Ishikawa (cell line): ENCODE data around the gene EPS15.

ENCODE experiments used
- CEBPB ChIP-seq: IDR thresholded peaks from 2 replicates; pipeline ENCODE4 v1.6.1; 2012
- CREB1 ChIP-seq: IDR thresholded peaks from 2 replicates; pipeline ENCODE4 v1.6.1; 2012; ENCODE audit warnings: low read depth
- EGR1 ChIP-seq: IDR thresholded peaks from 2 replicates; pipeline ENCODE4 v1.6.1; 2012
- EP300 ChIP-seq: IDR thresholded peaks from 2 replicates; pipeline ENCODE4 v1.6.1; 2012; ENCODE audit warnings: borderline replicate concordance
- FOXM1 ChIP-seq: IDR thresholded peaks from 2 replicates; pipeline ENCODE4 v1.6.1; 2012; ENCODE audit warnings: low read depth, borderline replicate concordance
- NFIC ChIP-seq: IDR thresholded peaks from 2 replicates; pipeline ENCODE4 v1.6.1; 2012
- RAD21 ChIP-seq: IDR thresholded peaks from 2 replicates; pipeline ENCODE4 v1.6.1; 2012; ENCODE audit warnings: low read depth
- TAF1 ChIP-seq: IDR thresholded peaks from 2 replicates; pipeline ENCODE4 v1.6.1; 2012; ENCODE audit warnings: low read depth, mild to moderate bottlenecking
- TCF12 ChIP-seq: IDR thresholded peaks from 2 replicates; pipeline ENCODE4 v1.6.1; 2012; ENCODE audit warnings: low read depth
- TEAD4 ChIP-seq: IDR thresholded peaks from 2 replicates; pipeline ENCODE4 v1.6.1; 2012
- YY1 ChIP-seq: IDR thresholded peaks from 2 replicates; pipeline ENCODE4 v1.6.1; 2012; ENCODE audit warnings: low read depth
- ZBTB7A ChIP-seq: IDR thresholded peaks from 2 replicates; pipeline ENCODE4 v1.6.1; 2012; ENCODE audit warnings: low read depth
- TF ChIP-seq, protein P1 (sequence below): IDR thresholded peaks from 2 replicates; pipeline ENCODE4 v1.6.1; 2012; ENCODE audit warnings: low read depth, mild to moderate bottlenecking
- TF ChIP-seq, protein P2 (sequence below): IDR thresholded peaks from 2 replicates; pipeline ENCODE4 v1.6.1; 2012
- TF ChIP-seq, protein P3 (sequence below): IDR thresholded peaks from 2 replicates; pipeline ENCODE4 v1.6.1; 2012

EPS15 gene

DNA sequence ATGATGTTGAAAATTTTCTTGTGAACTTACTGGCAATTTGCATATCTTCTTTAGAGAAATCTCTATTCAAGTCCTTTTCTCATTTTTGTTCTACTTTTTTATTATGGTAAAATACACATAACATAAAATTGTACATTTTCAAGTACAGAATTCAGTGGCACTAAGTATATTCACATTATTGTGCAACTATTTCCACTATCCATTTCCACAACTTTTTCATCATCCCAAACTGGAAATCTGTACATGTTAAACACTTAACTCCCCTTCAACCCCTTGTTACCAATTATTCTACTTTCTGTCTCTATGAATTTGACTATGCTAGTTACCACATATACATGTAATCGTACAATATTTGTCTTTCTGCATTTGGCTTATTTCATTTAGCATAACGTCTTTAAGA lies 19.4 kb downstream of the EPS15 start:
- no peak for TF ChIP-seq TCF12
- TF ChIP-seq FOXM1 = no peak
- TF ChIP-seq CREB1 = no peak
- TF ChIP-seq, protein P1, sequence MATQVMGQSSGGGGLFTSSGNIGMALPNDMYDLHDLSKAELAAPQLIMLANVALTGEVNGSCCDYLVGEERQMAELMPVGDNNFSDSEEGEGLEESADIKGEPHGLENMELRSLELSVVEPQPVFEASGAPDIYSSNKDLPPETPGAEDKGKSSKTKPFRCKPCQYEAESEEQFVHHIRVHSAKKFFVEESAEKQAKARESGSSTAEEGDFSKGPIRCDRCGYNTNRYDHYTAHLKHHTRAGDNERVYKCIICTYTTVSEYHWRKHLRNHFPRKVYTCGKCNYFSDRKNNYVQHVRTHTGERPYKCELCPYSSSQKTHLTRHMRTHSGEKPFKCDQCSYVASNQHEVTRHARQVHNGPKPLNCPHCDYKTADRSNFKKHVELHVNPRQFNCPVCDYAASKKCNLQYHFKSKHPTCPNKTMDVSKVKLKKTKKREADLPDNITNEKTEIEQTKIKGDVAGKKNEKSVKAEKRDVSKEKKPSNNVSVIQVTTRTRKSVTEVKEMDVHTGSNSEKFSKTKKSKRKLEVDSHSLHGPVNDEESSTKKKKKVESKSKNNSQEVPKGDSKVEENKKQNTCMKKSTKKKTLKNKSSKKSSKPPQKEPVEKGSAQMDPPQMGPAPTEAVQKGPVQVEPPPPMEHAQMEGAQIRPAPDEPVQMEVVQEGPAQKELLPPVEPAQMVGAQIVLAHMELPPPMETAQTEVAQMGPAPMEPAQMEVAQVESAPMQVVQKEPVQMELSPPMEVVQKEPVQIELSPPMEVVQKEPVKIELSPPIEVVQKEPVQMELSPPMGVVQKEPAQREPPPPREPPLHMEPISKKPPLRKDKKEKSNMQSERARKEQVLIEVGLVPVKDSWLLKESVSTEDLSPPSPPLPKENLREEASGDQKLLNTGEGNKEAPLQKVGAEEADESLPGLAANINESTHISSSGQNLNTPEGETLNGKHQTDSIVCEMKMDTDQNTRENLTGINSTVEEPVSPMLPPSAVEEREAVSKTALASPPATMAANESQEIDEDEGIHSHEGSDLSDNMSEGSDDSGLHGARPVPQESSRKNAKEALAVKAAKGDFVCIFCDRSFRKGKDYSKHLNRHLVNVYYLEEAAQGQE = no peak
- TF ChIP-seq YY1 = no peak
- no peak for TF ChIP-seq EGR1
- TF ChIP-seq CEBPB = no peak
- no peak for TF ChIP-seq TEAD4
- TF ChIP-seq ZBTB7A = no peak
- TF ChIP-seq EP300 = no peak
- TF ChIP-seq, protein P2, sequence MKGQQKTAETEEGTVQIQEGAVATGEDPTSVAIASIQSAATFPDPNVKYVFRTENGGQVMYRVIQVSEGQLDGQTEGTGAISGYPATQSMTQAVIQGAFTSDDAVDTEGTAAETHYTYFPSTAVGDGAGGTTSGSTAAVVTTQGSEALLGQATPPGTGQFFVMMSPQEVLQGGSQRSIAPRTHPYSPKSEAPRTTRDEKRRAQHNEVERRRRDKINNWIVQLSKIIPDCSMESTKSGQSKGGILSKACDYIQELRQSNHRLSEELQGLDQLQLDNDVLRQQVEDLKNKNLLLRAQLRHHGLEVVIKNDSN = no peak
- TF ChIP-seq RAD21 = no peak

DNA sequence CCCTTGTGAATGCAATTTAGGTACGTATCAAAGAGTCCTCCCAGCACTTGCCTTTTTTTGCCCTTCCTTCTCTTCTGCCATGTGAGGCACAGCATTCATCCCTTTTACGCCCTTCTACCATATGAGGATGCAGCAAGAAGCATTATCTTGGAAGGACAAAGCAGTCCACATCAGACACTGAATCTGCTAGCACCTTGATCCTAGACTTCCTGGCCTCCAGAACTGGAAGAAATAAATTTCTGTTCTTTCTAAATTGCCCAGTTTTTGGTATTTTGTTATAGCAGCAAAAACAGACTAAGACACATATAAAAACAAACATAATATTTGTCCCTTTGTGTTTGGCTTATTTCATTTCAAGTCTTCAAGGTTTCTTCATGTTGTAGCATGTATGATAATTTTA lies 20.1 kb downstream of the EPS15 start:
- TF ChIP-seq TAF1 = no peak
- TF ChIP-seq, protein P1 = no peak
- TF ChIP-seq, protein P2 = no peak
- TF ChIP-seq TEAD4 = no peak
- TF ChIP-seq, protein P3, sequence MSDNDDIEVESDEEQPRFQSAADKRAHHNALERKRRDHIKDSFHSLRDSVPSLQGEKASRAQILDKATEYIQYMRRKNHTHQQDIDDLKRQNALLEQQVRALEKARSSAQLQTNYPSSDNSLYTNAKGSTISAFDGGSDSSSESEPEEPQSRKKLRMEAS = no peak
- TF ChIP-seq EGR1 = no peak

DNA sequence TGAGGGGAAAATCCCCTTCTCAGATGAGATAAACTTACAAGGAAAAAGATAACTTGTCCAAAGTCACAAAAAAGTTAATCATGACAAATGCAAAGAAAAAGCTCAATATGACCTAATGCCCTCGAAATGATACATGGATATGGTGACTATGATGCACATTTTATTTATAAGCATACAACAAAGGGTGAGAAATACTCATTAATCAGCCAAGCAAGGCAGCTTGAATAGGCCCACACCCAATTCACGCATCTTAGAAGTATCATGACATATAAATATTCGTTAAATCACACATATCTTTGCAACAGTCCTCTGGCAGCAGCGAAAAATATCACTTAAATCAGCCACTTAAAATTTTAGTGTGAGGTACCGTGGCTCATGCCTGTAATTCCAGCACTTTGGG lies 21.7 kb downstream of the EPS15 start:
- TF ChIP-seq NFIC (no peak), FOXM1 (no peak), ZBTB7A (no peak), EGR1 (no peak)

DNA sequence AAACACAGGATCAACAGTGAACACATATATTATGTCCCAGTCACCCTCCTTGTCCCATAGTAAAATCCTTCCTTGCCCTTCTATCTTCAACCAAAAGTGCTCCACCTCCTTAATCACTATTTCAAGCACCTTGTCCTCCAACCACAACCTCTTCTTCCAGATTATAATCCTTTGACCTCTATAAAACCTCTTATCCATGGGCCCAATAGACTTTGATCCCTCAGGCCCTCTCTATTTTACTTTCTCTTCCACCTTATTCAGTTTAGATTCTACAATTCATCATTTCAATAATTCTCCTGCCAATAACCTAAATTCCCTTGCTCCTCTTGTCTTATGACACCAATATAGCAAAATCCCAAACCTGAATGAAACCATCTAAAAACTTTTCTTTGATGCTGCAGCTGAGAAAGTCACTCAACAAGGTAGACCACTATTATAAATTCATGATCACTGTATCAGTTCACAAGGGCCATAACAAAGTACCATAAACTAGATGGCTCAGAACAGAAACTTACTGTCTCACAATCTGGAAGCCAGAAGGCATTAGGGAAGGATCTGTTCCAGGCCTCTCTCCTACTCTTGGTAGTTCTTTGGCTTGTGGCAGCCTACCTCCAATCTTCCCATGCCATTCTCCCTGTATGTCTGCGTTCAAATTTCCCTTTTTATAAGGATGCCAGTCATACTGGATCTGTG lies 24.8 kb downstream of the EPS15 start:
- TF ChIP-seq, protein P2 = no peak
- no peak for TF ChIP-seq TEAD4
- no peak for TF ChIP-seq ZBTB7A
- no peak for TF ChIP-seq TAF1
- no peak for TF ChIP-seq EP300
- TF ChIP-seq TCF12 = no peak
- TF ChIP-seq, protein P3 = no peak
- no peak for TF ChIP-seq RAD21

DNA sequence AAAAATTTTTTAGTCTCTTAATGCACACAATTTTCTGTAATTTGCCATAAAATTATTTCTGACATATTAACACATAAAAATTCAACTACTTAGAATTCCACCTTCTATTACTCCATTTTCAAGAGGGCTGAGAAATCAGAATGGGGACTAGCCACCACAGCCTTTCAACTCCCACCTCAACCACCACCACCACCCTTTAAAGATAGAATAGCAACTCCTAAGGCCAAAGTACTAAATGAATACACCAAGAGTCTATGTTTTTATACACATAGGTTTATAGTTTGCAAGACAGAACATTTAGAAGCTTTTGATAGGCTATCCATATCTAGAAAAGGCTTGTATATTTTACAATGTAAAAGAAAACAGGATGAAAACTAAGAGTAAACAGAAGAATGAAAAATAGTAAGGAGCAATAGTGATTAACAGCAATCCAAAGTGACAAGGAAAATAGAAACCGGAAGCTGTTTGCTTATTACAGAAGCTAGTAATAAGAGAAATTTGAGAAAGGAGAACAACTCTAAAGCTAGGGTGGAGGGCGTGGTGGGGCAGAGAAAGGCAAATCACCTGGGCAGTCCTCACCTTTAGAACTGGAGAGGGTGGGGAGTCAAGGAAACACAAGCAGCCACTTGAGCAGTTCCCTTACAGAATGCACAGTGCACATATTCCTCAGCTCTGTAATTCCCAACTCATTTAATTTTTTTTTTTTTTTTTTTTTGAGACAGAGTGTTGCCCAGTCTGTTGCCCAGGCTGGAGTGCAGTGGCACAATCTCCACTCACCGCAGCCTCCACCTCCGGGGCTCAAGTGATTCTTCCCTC lies 27.7 kb downstream of the EPS15 start:
- TF ChIP-seq, protein P3 = no peak
- no peak for TF ChIP-seq RAD21
- no peak for TF ChIP-seq EP300

DNA sequence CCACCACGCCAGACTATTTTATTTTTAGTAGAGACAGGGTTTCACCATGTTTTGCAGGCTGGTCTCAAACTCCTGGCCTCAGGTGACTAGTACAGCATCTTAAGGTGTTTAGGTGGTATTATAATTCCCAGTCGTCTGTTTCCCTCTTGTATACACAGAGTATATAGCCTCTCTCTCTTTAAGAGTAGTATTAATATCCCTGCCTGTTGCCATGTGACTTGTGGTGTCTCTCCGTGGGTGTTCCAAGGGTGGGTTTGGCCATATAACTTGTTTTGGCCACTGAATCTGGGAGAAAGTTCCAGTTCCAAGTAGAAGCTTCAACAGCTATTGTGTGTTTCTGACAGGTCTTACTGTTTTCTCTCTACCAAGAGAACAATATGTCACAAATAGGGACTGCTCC lies 29.6 kb downstream of the EPS15 start:
- TF ChIP-seq CREB1 (no peak), TCF12 (no peak), EP300 (no peak), TAF1 (no peak), RAD21 (no peak), ZBTB7A (no peak), EGR1 (no peak), TEAD4 (no peak), NFIC (no peak), CEBPB (no peak), YY1 (no peak)
- TF ChIP-seq, protein P1 = no peak
- TF ChIP-seq, protein P3 = no peak
- TF ChIP-seq, protein P2 = no peak
